HL-60/S4 (cell line): ENCODE results near the gene ACTN3.
"Not testable (repeated sequence)": the region's sequence is repeated elsewhere in the genome, so short reads cannot be mapped to it uniquely, and the experiment has no call there.

Experiments used
- in situ Hi-C: fragments of 300-500 bp; cut with MboI; formaldehyde crosslinking; loops from 2 replicates; pipeline ENCODE4 v1.14.3; 2022; ENCODE audit warnings: low sequenced_read_pairs

Gene ACTN3

DNA sequence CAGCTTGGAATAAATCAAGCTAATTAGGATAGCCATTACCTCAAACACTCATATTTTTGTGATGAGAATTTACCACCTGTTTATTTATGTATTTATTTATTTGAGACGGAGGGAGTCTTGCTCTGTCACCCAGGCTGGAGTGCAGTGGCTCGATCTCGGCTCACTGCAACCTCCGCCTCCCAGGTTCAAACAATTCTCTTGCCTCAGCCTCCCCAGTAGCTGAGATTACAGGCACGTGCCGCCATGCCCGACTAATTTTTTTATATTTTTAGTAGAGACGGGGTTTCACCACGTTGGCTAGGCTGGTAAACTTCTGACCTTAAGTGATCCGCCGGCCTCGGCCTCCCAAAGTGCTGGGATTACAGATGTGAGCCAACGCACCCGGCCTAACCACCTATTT lies 1.8 kb upstream of the ACTN3 start:
- in situ Hi-C loops, result not testable (repeated sequence)

DNA sequence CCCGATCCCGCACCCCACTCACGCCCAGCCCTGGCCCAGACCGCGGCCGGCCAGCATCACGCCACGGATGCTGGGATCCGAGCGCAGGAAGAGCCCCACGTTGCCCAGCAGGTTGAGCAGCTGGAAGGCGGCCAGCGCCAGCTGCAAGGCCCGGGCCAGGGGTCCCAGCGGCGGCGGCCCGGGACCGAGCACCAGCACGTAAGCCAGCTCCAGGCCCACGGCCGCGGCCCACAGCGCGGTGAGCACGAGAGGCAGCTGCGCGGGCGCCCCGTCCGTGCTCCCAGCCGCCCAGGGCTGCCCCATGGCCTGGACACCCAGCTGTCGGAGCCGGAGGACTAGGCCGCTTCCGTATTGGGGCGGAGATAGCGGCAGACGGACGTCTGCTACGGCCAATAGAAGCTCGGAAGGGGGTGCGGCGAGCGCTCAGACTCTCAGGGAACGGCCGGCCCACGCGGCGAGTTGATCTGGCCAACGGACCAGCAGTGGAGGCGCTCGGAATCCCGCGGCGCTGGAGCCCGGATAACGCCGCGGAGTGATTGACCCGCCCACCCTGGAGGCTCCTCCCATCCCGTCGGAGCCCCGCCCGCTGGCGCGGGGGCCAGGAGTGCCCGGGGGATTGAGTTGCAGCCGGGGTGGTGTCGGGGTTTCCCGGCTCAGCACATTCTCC lies 869 bp upstream of the ACTN3 start, which contains the start of gene ZDHHC24:
Gene ZDHHC24 (minus strand): TSS at position 348 of the 667 bp plus-strand sequence. CDS start 45 bp downstream, at position 303.
- in situ Hi-C loops, result no loop called here

GRCh38 chr11:66546966-66547661 lies 411 bp downstream of the ACTN3 start:
- in situ Hi-C loops, result no loop called here

DNA sequence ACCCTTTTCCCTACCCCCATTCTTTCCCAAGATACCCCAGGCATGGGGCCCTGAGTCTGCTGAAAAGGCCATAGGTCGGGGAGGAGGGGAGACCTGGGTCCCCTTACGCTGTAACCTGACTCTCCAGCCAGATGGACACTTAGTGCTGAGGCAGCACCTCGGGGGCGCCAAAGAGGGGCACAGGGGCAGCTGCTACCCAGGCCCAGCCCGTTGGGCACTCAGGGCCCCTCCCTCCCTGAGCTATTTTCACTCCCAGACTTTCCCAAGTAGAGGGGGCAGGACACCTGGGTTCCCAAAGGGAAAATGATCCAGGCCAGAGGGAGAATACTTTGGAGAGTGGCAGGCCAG lies 933 bp downstream of the ACTN3 start:
- in situ Hi-C loops, result no loop called here

DNA sequence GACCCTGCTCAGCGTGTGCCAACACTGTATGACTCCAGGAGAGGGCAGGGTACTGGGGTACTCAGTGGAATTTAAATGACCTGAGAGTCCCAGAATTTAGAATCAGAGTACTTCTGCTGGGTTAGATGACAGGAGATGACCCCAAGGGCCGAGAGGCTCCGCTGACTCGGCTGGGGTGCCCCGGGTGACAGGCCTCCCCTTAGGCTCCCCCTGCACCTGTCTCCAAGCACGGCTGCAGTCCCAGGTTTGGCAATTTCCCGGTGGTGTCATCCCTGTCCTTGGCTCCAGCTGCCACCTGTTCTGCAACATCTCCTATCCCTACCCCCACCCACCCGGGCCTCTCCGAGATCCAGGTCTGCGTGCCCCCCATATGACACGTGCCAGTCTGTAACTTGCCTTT lies 1.3 kb downstream of the ACTN3 start:
- in situ Hi-C loops, result no loop called here

GRCh38 chr11:66548774-66549630 lies 2.3 kb downstream of the ACTN3 start:
- in situ Hi-C loops, result no loop called here

- in situ Hi-C loops, result no loop called here
Measured at GRCh38 chr11:66549696-66550095, 3.0 kb downstream of the ACTN3 start.

GRCh38 chr11:66550887-66551286 lies 4.2 kb downstream of the ACTN3 start:
- in situ Hi-C loops, result no loop called here

GRCh38 chr11:66554602-66555001 lies 7.9 kb downstream of the ACTN3 start:
- in situ Hi-C loops, result no loop called here

DNA sequence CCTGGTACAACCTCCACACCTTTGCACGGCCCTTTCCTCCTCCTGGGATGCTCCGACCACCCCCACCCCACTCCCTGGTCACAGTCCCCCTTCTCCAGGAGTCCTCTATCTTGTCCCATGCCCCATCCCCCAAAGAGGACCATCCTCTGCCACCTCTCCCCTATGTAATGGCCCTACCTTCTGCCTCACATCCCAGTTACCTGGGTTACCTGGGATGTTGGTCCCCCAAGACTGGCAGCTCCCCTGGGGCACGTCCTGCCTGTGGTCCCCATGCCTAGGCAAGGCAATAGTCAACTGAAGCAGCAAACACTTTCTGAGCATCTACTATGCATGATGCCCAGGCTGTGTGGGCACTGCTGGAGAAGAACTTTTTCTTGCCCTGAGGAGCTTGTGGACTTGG lies 8.7 kb downstream of the ACTN3 start:
- in situ Hi-C loops, result no loop called here

GRCh38 chr11:66556086-66556485 lies 9.4 kb downstream of the ACTN3 start:
- in situ Hi-C loops, result no loop called here

DNA sequence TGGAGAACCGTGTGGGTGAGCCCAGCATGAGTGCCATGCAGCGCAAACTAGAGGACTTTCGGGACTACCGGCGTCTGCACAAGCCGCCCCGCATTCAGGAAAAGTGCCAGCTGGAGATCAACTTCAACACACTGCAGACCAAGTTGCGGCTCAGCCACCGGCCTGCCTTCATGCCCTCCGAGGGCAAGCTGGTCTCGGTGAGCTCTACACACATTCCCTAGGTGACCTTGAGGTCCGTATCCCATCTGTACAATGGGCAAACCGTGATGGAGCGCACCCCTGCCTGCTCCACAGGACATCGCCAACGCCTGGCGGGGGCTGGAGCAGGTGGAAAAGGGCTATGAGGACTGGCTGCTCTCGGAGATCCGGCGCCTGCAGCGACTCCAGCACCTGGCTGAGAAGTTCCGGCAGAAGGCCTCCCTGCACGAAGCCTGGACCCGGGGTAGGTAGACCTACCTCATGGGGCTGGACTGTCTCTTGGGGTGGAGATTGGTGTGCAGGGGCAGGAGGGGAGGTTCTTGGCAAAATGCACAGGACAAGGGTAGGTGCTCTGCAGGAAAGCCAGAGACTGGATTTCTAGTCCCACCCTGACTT lies 11.1 kb downstream of the ACTN3 start:
- in situ Hi-C loops, result no loop called here

DNA sequence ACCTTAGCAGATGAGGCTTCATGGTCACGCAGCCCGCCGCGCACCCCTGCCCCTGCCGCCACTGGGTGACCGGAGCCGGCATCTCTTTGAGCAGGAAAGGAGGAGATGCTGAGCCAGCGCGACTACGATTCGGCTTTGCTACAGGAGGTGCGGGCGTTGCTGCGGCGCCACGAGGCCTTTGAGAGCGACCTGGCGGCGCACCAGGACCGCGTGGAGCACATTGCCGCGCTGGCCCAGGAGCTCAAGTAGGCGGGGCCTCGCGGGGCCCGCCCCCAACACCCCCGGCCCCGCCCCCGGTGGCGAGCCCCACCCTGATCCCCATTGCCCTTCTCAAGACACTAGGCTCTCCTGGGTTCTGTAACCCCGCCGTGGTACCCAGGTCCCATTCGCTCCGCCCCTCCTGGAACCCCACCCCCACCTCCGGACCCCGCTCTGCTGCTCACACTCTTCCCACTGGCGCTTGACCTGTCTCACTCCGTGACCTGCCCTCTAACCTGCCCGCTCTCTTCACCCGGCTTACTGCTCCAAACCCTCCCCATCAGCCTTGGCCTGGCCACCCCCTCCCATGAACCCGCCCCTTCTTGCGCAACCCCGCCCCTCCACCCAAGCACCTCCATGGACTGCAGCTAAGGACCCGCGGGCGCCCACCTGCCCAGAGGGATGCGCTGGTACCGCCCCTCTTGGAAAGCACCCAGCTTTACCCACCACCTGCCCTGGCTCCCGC lies 12.6 kb downstream of the ACTN3 start:
- in situ Hi-C loops, result no loop called here

DNA sequence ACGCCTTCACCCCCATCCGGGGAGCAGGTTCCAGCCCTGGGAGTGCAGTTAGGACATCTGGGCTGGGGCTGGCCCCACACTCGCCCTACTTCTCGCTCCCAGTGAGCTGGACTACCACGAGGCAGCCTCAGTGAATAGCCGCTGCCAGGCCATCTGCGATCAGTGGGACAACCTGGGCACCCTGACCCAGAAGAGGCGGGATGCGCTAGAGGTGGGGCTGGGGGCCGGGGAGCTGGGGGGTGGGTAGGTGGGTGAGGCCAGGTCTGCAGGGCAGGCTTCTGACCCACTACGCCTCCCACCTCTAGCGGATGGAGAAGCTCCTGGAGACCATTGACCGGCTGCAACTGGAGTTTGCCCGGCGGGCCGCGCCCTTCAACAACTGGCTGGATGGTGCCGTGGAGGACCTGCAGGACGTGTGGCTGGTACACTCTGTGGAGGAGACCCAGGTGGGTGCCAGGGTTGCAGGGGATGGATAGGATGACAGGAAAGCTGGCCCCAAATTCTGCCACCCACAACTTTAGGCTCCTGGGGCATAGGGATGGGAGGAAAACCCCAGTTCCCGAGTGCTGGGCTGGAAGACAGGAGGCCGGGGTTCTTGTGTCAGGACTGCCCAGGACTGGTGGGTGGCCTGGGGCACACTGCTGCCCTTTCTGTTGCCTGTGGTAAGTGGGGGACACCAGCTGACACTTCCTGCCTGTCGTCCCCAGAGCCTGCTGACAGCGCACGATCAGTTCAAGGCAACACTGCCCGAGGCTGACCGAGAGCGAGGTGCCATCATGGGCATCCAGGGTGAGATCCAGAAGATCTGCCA lies 13.4 kb downstream of the ACTN3 start:
- in situ Hi-C loops, result no loop called here

DNA sequence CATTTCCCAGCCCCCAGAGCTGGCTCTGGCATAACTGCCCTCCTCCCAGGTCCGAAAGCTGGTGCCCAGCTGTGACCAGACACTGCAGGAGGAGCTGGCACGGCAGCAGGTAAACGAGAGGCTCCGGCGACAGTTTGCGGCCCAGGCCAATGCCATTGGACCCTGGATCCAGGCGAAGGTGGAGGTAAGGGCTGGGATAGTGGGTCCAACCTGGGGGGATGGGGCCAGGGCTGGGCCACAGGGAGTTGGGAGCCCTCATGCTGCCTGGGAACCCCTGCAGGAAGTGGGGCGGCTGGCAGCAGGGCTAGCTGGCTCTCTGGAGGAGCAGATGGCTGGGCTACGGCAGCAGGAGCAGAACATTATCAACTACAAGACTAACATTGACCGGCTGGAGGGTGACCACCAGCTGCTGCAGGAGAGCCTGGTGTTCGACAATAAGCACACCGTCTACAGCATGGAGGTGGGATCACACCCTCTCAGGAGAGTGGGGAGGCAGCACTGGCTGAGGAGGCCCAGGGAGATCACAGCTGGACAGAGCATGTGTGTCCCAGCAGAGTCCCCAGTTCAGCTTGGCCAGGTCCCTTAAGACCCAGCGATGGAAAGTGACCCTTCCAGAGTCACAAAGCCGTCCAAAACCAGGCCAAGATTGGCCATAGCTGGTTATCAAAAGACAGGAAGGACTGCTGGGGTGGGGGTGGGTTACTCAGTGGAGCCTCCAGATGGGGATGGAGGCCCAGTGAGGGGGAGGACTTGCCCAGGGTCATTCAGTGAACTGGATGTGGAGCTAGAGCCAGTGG lies 14.7 kb downstream of the ACTN3 start:
- in situ Hi-C loops, result no loop called here

DNA sequence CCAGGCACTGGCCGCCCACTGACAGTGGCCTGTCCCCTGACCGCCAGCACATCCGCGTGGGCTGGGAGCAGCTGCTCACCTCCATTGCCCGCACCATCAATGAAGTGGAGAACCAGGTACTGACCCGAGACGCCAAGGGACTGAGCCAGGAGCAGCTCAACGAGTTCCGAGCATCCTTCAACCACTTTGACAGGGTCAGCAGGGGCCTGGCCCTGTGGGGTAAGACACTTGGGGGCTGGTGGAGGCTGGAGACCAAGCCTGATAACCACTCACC lies 15.2 kb downstream of the ACTN3 start:
- in situ Hi-C loops, result no loop called here

DNA sequence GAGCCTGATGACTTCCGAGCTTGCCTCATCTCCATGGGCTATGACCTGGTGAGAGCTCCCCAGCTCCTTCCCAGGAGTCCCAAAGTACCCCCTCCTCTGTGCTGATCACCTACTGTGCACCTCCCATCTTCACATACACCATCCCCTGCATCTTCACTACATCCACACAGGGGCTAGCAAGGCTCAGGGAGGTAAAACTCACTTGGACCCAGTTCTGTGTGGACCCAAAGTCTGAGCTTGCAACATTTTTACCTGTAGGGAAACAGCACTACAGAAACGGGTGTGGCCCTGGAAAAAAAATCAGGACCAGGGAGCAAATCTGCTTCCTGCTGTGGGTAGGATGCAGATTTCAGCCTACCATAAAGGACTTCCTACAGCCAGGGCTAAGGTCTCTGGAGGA lies 15.6 kb downstream of the ACTN3 start:
- in situ Hi-C loops, result no loop called here

GRCh38 chr11:66562907-66563583 lies 16.3 kb downstream of the ACTN3 start:
- in situ Hi-C loops, result no loop called here

GRCh38 chr11:66563832-66564231 lies 17.1 kb downstream of the ACTN3 start:
- in situ Hi-C loops, result no loop called here
